ENCODE data around the gene NEURL1. TPM values are rescaled to one million over a fixed set of nuclear protein-coding genes. Genes with fewer than 3 reads are reported as not detected.

Gene NEURL1
- total RNA-seq, 4 donors from 2014 or later, result 0.39 to 0.63 (median 0.46) TPM

GRCh38 chr10:103547391-103547946 lies 54.0 kb downstream of the NEURL1 start:
- no peak for DNase-seq (ENCODE audit: extremely low spot score)
- Histone ChIP-seq H3K27ac (replicated peaks in 1 of 4) (no peak overlapping the region), H3K27me3 (no peaks in the 10 kb centered on the region), H3K4me1 (peaks cover 10 to 19% (median 14%) of the 10 kb centered on the region in 4 donors), H3K4me3 (no peak overlapping the region), H3K9me3 (no peaks in the 10 kb centered on the region), H3K36me3 (no peaks in the 10 kb centered on the region)
- no peak for TF ChIP-seq CTCF (IDR thresholded peaks at IDR 0.05)
- no peak for TF ChIP-seq POLR2AphosphoS5 (IDR thresholded peaks at IDR 0.05)
- no peak for TF ChIP-seq POLR2A (IDR thresholded peaks at IDR 0.05; ENCODE audit: low read depth)
- no peak for TF ChIP-seq EP300 (IDR thresholded peaks at IDR 0.05)
- intact Hi-C loops (cut with DNase I), result no loop called here
- 87% methylated on average over 10 of the region's 10 CpGs for WGBS

- Histone ChIP-seq H3K4me1 (peaks cover 5 to 14% (median 8%) of the 10 kb centered on the region in 4 donors), H3K36me3 (no peaks in the 10 kb centered on the region), H3K9me3 (no peaks in the 10 kb centered on the region), H3K27me3 (no peaks in the 10 kb centered on the region), H3K4me3 (no peak overlapping the region), H3K27ac (replicated peaks in 1 of 4) (no peak overlapping the region)
- TF ChIP-seq EP300 (IDR thresholded peaks at IDR 0.05) (no peak), POLR2A (IDR thresholded peaks at IDR 0.05; ENCODE audit: low read depth) (no peak), POLR2AphosphoS5 (IDR thresholded peaks at IDR 0.05) (no peak), CTCF (IDR thresholded peaks at IDR 0.05) (no peak)
- intact Hi-C loops (cut with DNase I), result no loop called here
- no peak for DNase-seq (ENCODE audit: extremely low spot score)
- WGBS, result 98% methylated on average over 3 of the region's 3 CpGs
These were observed 54.5 kb downstream of the NEURL1 start for GRCh38 chr10:103548006-103548405.

GRCh38 chr10:103548581-103549348 lies 55.3 kb downstream of the NEURL1 start:
- no peak for TF ChIP-seq CTCF (IDR thresholded peaks at IDR 0.05)
- TF ChIP-seq POLR2AphosphoS5 (IDR thresholded peaks at IDR 0.05), result no peak
- TF ChIP-seq EP300 (IDR thresholded peaks at IDR 0.05), result no peak
- no peak for TF ChIP-seq POLR2A (IDR thresholded peaks at IDR 0.05; ENCODE audit: low read depth)
- no peak for DNase-seq (ENCODE audit: extremely low spot score)
- no peak overlapping the region for H3K27ac ChIP-seq (replicated peaks in 1 of 4)
- H3K27me3 ChIP-seq, result no peaks in the 10 kb centered on the region
- H3K4me3 ChIP-seq, result no peak overlapping the region
- H3K4me1 ChIP-seq, result peaks cover 0 to 7% (median 3%) of the 10 kb centered on the region in 4 donors
- WGBS, result 94% methylated on average over 10 of the region's 12 CpGs
- no peaks in the 10 kb centered on the region for H3K9me3 ChIP-seq
- intact Hi-C loops (cut with DNase I), result no loop called here
- no peaks in the 10 kb centered on the region for H3K36me3 ChIP-seq

- Histone ChIP-seq H3K36me3 (no peaks in the 10 kb centered on the region), H3K9me3 (no peaks in the 10 kb centered on the region), H3K4me3 (no peak overlapping the region), H3K27ac (replicated peaks in 1 of 4) (no peak overlapping the region), H3K4me1 (peaks cover 0 to 12% (median 3%) of the 10 kb centered on the region in 4 donors), H3K27me3 (no peaks in the 10 kb centered on the region)
- intact Hi-C loops (cut with DNase I), result no loop called here
- 92% methylated on average over 3 of the region's 3 CpGs for WGBS
- no peak for DNase-seq (ENCODE audit: extremely low spot score)
- TF ChIP-seq CTCF (IDR thresholded peaks at IDR 0.05), result no peak
- TF ChIP-seq POLR2A (IDR thresholded peaks at IDR 0.05; ENCODE audit: low read depth), result no peak
These were observed 55.8 kb downstream of the NEURL1 start for GRCh38 chr10:103549349-103549685.

Measured in esophagus muscularis mucosa (tissue), 4 donors.